ENCODE measurements around the gene D2HGDH. TPM values are rescaled to one million over a fixed set of nuclear protein-coding genes. Genes with fewer than 3 reads are reported as not detected.

The D2HGDH gene
- total and polyA plus RNA-seq, 7 donors: 14.1 to 31.0 (median 20.3) TPM

GRCh38 chr2:241762321-241762932 is 28.0 kb downstream of the D2HGDH start:
- peaks cover 3 to 32% of the 10 kb centered on the region in 2 donors for H3K36me3 ChIP-seq (ENCODE audit: insufficient read depth in 1 of 2, low read depth in 1 of 2)
- WGBS, 3 donors: 84 to 89% (median 87%) methylated on average over 18 of the region's 18 CpGs
- DNase-seq (no peak), ATAC-seq (no peak)
- no peak for TF ChIP-seq CTCF (IDR thresholded peaks at IDR 0.05)
- no peaks in the 10 kb centered on the region for H3K4me1 ChIP-seq
- H3K9me3 ChIP-seq: no peaks in the 10 kb centered on the region
- H3K27me3 ChIP-seq (ENCODE audit: insufficient read depth in 3 of 3, low read length in 2 of 3): no peaks in the 10 kb centered on the region
- intact Hi-C loops (cut with DNase I): no loop called here
- no peak overlapping the region for H3K4me3 ChIP-seq
- H3K27ac ChIP-seq: no peak overlapping the region

- H3K9me3 ChIP-seq: no peaks in the 10 kb centered on the region
- DNase-seq: peak in 1 of 2 donors; percentile 19
- peaks cover 3 to 27% of the 10 kb centered on the region in 2 donors for H3K36me3 ChIP-seq (ENCODE audit: insufficient read depth in 1 of 2, low read depth in 1 of 2)
- ATAC-seq: no peak
- H3K4me1 ChIP-seq: no peaks in the 10 kb centered on the region
- no peak overlapping the region for H3K4me3 ChIP-seq
- TF ChIP-seq CTCF (IDR thresholded peaks at IDR 0.05): no peak
- 87 to 94% (median 92%) methylated on average over 13 of the region's 13 CpGs for WGBS, 3 donors
- no peak overlapping the region for H3K27ac ChIP-seq
- no peaks in the 10 kb centered on the region for H3K27me3 ChIP-seq (ENCODE audit: insufficient read depth in 3 of 3, low read length in 2 of 3)
- intact Hi-C loops (cut with DNase I): no loop called here
Observed at GRCh38 chr2:241762933-241763369, 28.5 kb downstream of the D2HGDH start.

GRCh38 chr2:241763551-241764274 is 29.3 kb downstream of the D2HGDH start:
- intact Hi-C loops (cut with DNase I): no loop called here
- peaks cover 3 to 23% of the 10 kb centered on the region in 2 donors for H3K36me3 ChIP-seq (ENCODE audit: insufficient read depth in 1 of 2, low read depth in 1 of 2)
- H3K4me1 ChIP-seq: no peaks in the 10 kb centered on the region
- TF ChIP-seq CTCF (IDR thresholded peaks at IDR 0.05): no peak
- no peaks in the 10 kb centered on the region for H3K9me3 ChIP-seq
- H3K27ac ChIP-seq: no peak overlapping the region
- no peak for ATAC-seq
- DNase-seq: no peak
- no peak overlapping the region for H3K4me3 ChIP-seq
- WGBS, 3 donors: 75 to 79% (median 78%) methylated on average over 20 of the region's 20 CpGs
- no peaks in the 10 kb centered on the region for H3K27me3 ChIP-seq (ENCODE audit: insufficient read depth in 3 of 3, low read length in 2 of 3)

GRCh38 chr2:241764275-241765241 is 30.1 kb downstream of the D2HGDH start:
- H3K4me1 ChIP-seq: no peaks in the 10 kb centered on the region
- ATAC-seq: no peak
- no peak overlapping the region for H3K27ac ChIP-seq
- H3K9me3 ChIP-seq: no peaks in the 10 kb centered on the region
- peaks cover under 1 to 15% of the 10 kb centered on the region in 2 donors for H3K36me3 ChIP-seq (ENCODE audit: insufficient read depth in 1 of 2, low read depth in 1 of 2)
- DNase-seq: no peak
- WGBS, 3 donors: 86 to 87% (median 87%) methylated on average over 27 of the region's 27 CpGs
- no peak for TF ChIP-seq CTCF (IDR thresholded peaks at IDR 0.05)
- H3K27me3 ChIP-seq (ENCODE audit: insufficient read depth in 3 of 3, low read length in 2 of 3): no peaks in the 10 kb centered on the region
- H3K4me3 ChIP-seq: no peak overlapping the region
- intact Hi-C loops (cut with DNase I): no loop called here

Data from psoas muscle (tissue), 8 donors.